Lung (tissue), 12 donors: ENCODE measurements around the gene SST. TPM values are rescaled to one million over a fixed set of nuclear protein-coding genes. Genes with fewer than 3 reads are reported as not detected.

Source experiments
- ATAC-seq: fragments of 200-7000 bp; cut with Tn5 transposase; one replicate; pipeline ENCODE4 v1.9.1; 2020; ENCODE audit warnings: moderate number of reproducible peaks; ENCODE audit not compliant: insufficient read depth, low FRiP score
- DNase-seq, 3 donors: peaks; one replicate each; pipeline ENCODE4 v3.0.0-alpha.2; 2013 to 2017
- H3K27ac ChIP-seq, 2 donors: one replicate each; pipeline ENCODE4 v1.5.1; 2013; ENCODE audit warnings: mild to moderate bottlenecking in 2 of 2, moderate library complexity in 2 of 2, control low read depth in 1 of 2, inconsistent platforms in 1 of 2, low read depth in 1 of 2, low read length in 1 of 2
- H3K27me3 ChIP-seq, 3 donors: one replicate each; pipeline ENCODE4 v1.5.1; 2013; ENCODE audit warnings: low read length in 2 of 3; ENCODE audit not compliant: control insufficient read depth in 3 of 3, insufficient read depth in 3 of 3
- H3K36me3 ChIP-seq, 4 donors: one replicate each; pipeline ENCODE4 v1.5.1; 2013; ENCODE audit warnings: low read length in 4 of 4, mild to moderate bottlenecking in 1 of 4, moderate library complexity in 1 of 4; ENCODE audit not compliant: control insufficient read depth in 4 of 4, insufficient read depth in 4 of 4
- H3K4me1 ChIP-seq, 5 donors: one replicate each; pipeline ENCODE4 v1.5.1; 2013; ENCODE audit warnings: low read length in 5 of 5, mild to moderate bottlenecking in 2 of 5, moderate library complexity in 1 of 5; ENCODE audit not compliant: control insufficient read depth in 5 of 5, insufficient read depth in 5 of 5
- H3K4me3 ChIP-seq: one replicate; pipeline ENCODE4 v1.5.1; 2013; ENCODE audit warnings: mild to moderate bottlenecking, control low read depth, moderate library complexity
- H3K9ac ChIP-seq, 2 donors: one replicate each; pipeline ENCODE4 v1.5.1; 2013; ENCODE audit warnings: low read length in 2 of 2, control low read depth in 1 of 2; ENCODE audit not compliant: insufficient read depth in 1 of 2
- H3K9me3 ChIP-seq, 4 donors: one replicate each; pipeline ENCODE4 v1.5.1; 2013; ENCODE audit warnings: low read length in 3 of 4, mild to moderate bottlenecking in 1 of 4, moderate library complexity in 1 of 4; ENCODE audit not compliant: control insufficient read depth in 4 of 4, insufficient read depth in 3 of 4
- WGBS, 2 donors: extraction: QIAGEN DNeasy Blood & Tissue Kit; methylation state at CpG; one replicate each; pipeline ENCODE4 v1.1.7; 2013; 5-methylcytosine and 5-hydroxymethylcytosine counted together
- polyA plus RNA-seq, 2 donors: library from polyadenylated mRNA; stranded (reverse); fragments of 200-250 nt; gene quantifications; one replicate each; pipeline ENCODE4 v1.2.1, GENCODE V29; 2013
- total RNA-seq, 2 donors: library from RNA; depleted of rRNA in 1 of 2; stranded (reverse); fragments of >200 nt in 1 of 2; gene quantifications; one replicate each; pipeline ENCODE4 v1.2.1, GENCODE V29; 2014 to 2021
- TF ChIP-seq, protein P1 (sequence below): IDR thresholded peaks from 2 replicates; pipeline ENCODE4 v1.5.1; 2012; ENCODE audit warnings: mild to moderate bottlenecking; ENCODE audit errors: control extremely low read depth, extremely low read depth
- donor health status: control.
- donor health status: control.
- donor health status: Bipolar disorder and iron deficiency.
- donor health status: healthy.
- donor health status: DM: yes; HTN: yes; CAD: no.

Gene SST
- total and polyA plus RNA-seq, 4 donors: 0.24 to 3.0 (median 0.27) TPM; not detected in 1

DNA sequence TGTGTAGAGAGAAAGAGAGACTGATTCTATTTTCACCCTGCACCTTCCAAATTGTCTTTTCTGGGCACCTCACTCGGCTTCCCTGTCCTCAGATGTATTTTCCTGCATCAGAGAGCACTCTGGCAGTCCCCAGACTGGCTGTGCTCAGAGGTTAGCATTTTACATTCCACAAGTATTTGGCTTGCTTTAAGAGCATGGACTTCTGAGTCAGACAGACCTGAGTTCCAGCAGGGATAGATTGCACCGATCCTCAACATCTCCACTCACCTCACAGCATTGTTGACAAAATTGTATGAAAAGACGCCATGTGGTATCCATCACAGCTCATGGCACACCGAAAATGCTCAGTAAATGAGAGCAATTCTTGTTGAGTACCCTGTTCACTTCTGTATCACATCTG is 45.6 kb downstream of the SST start:
- H3K36me3 ChIP-seq: no peaks in the 10 kb centered on the region
- ATAC-seq (no peak), DNase-seq (no peak)
- H3K4me3 ChIP-seq: no peak overlapping the region
- no peaks in the 10 kb centered on the region for H3K27me3 ChIP-seq
- H3K9me3 ChIP-seq: no peaks in the 10 kb centered on the region
- no peak overlapping the region for H3K9ac ChIP-seq
- 43 to 79% methylated on average over 4 of the region's 4 CpGs for WGBS, 2 donors
- no peak overlapping the region for H3K27ac ChIP-seq
- TF ChIP-seq, protein P1, sequence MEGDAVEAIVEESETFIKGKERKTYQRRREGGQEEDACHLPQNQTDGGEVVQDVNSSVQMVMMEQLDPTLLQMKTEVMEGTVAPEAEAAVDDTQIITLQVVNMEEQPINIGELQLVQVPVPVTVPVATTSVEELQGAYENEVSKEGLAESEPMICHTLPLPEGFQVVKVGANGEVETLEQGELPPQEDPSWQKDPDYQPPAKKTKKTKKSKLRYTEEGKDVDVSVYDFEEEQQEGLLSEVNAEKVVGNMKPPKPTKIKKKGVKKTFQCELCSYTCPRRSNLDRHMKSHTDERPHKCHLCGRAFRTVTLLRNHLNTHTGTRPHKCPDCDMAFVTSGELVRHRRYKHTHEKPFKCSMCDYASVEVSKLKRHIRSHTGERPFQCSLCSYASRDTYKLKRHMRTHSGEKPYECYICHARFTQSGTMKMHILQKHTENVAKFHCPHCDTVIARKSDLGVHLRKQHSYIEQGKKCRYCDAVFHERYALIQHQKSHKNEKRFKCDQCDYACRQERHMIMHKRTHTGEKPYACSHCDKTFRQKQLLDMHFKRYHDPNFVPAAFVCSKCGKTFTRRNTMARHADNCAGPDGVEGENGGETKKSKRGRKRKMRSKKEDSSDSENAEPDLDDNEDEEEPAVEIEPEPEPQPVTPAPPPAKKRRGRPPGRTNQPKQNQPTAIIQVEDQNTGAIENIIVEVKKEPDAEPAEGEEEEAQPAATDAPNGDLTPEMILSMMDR: no peak
- H3K4me1 ChIP-seq: no peaks in the 10 kb centered on the region

DNA sequence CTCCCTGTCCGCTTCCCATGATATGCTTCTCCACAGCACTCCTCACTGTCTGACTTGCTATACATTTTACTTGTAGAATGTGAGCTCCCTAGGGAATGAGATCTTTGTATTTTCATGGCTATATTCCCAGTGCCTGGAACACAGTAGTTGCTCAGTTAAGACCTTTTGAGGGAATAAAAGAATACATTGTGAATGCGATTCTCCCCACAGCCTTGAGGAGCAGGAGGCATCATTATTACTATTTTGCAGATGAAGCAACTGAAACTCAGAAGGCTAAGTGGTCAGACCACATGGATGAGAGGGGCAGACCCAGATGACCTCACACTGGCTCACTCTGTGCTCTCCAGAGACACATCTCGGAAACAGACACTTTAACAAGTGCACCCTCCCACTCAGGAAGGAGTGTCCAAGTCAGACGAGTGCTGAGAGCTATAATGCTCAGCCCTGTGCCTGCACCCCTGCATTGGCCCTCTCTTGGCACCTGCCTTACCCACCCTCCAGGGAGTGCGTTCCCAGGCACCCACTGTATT is 46.8 kb downstream of the SST start:
- Histone ChIP-seq H3K36me3 (no peaks in the 10 kb centered on the region), H3K9me3 (no peaks in the 10 kb centered on the region), H3K9ac (no peak overlapping the region), H3K27me3 (no peaks in the 10 kb centered on the region), H3K27ac (no peak overlapping the region), H3K4me3 (no peak overlapping the region), H3K4me1 (no peaks in the 10 kb centered on the region)
- TF ChIP-seq, protein P1: no peak
- no peak for DNase-seq
- ATAC-seq: no peak
- WGBS, 2 donors: 63 to 74% methylated on average over 5 of the region's 5 CpGs

DNA sequence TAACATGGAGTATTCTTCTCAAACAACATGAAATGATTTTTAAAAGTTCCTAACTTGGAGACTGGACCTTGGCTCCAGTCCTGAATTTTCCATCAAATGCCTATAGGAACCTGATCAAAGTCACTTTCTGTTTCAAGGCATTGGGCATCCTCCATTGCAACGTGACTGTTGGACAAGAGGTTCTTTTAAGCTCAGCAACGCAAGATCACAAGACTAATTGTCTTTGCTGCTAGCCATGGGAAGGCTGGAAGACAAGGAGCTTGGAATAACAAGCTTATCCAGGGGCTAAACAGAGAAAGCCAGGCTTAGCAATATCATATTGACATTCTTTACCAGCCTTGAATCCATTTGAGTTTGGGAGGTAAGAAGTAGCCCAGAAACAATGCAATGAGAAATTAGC is 48.3 kb downstream of the SST start:
- ATAC-seq (no peak), DNase-seq (no peak)
- no peaks in the 10 kb centered on the region for H3K4me1 ChIP-seq
- H3K4me3 ChIP-seq: no peak overlapping the region
- TF ChIP-seq, protein P1: no peak
- 65 to 82% methylated on average over 2 of the region's 2 CpGs for WGBS, 2 donors
- no peaks in the 10 kb centered on the region for H3K9me3 ChIP-seq
- H3K27me3 ChIP-seq: no peaks in the 10 kb centered on the region
- H3K36me3 ChIP-seq: no peaks in the 10 kb centered on the region
- no peak overlapping the region for H3K9ac ChIP-seq
- no peak overlapping the region for H3K27ac ChIP-seq

DNA sequence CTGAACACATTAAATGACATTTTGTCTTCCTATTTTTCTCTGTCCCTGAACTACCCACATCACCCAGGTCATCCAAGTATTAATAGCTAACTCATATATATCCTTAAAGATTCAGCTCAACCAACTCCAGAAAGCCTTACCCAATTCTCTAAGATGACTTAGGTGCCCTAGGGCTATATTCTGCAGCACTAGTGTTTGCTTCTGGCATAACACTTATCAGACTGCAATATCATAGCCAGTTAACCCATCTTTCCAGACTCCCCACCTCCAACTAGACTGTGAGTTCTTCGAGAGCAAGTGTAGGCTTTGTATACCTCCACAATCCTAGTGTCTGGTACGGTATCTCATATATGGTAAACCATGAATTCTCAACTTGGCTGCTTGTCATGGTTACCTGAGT is 50.7 kb downstream of the SST start:
- DNase-seq (no peak), ATAC-seq (no peak)
- TF ChIP-seq, protein P1: no peak
- Histone ChIP-seq H3K27me3 (no peaks in the 10 kb centered on the region), H3K27ac (no peak overlapping the region), H3K9ac (no peak overlapping the region), H3K4me3 (no peak overlapping the region), H3K4me1 (no peaks in the 10 kb centered on the region), H3K36me3 (no peaks in the 10 kb centered on the region), H3K9me3 (no peaks in the 10 kb centered on the region)
- WGBS, 2 donors: 69 to 87% methylated on average over 2 of the region's 2 CpGs
